Stimulated activated CD8-positive, alpha-beta memory T cell treated with anti-CD3 and anti-CD28 coated beads, Interleukin-2, amount 100 ng/mL, for 48 hours (primary cell): ENCODE data around the gene SAMD10.
"Not testable (repeated sequence)": the region's sequence is repeated elsewhere in the genome, so short reads cannot be mapped to it uniquely, and the experiment has no call there.

ENCODE experiments used
- DNase-seq, 2 donors: peaks; one replicate each; pipeline ENCODE4 v3.0.0-alpha.2; 2020; ENCODE audit warnings: low read depth in 2 of 2

SAMD10 gene

GRCh38 chr20:63979557-63980316 is at the start of gene SAMD10:
TSS of gene SAMD10 (minus strand) at chr20:63979642. CDS start at chr20:63979467, 175 bp downstream.
- peak; percentile 85 to 86 for DNase-seq

GRCh38 chr20:64027981-64028685 is 48.7 kb upstream of the SAMD10 start:
- DNase-seq: no peak

- DNase-seq: no peak
Observed at GRCh38 chr20:64025826-64026412, 46.5 kb upstream of the SAMD10 start.

GRCh38 chr20:64025101-64025825 is 45.8 kb upstream of the SAMD10 start:
- no peak for DNase-seq

- DNase-seq: no peak
Observed at GRCh38 chr20:64024141-64024990, 44.9 kb upstream of the SAMD10 start.

GRCh38 chr20:64023361-64024140 is 44.1 kb upstream of the SAMD10 start:
- DNase-seq: no peak

- no peak for DNase-seq
Observed at GRCh38 chr20:64022671-64023360, 43.4 kb upstream of the SAMD10 start.

GRCh38 chr20:64021124-64021975 is 41.9 kb upstream of the SAMD10 start:
- no peak for DNase-seq

GRCh38 chr20:64015635-64016034 is 36.2 kb upstream of the SAMD10 start:
- no peak for DNase-seq

- not testable (repeated sequence) for DNase-seq
Observed at GRCh38 chr20:64012385-64013154, 33.1 kb upstream of the SAMD10 start.

GRCh38 chr20:64011366-64011779 is 31.9 kb upstream of the SAMD10 start:
- no peak for DNase-seq

- DNase-seq: no peak
Observed at GRCh38 chr20:64010711-64011237, 31.3 kb upstream of the SAMD10 start.

GRCh38 chr20:64009811-64010387 is 30.5 kb upstream of the SAMD10 start:
- no peak for DNase-seq

- no peak for DNase-seq
Observed at GRCh38 chr20:64006902-64007301, 27.5 kb upstream of the SAMD10 start.

- DNase-seq: no peak
Observed at GRCh38 chr20:64006490-64006889, 27.0 kb upstream of the SAMD10 start.

GRCh38 chr20:64005394-64005793 is 26.0 kb upstream of the SAMD10 start:
- DNase-seq: no peak

GRCh38 chr20:64003960-64004725 is 24.7 kb upstream of the SAMD10 start:
- no peak for DNase-seq
